H1 (cell line): ENCODE data around the gene RAMP3. TPM values are rescaled to one million over a fixed set of nuclear protein-coding genes. Genes with fewer than 3 reads are reported as not detected.

Experiments
- ATF3 ChIP-seq: IDR thresholded peaks from 2 replicates; pipeline ENCODE4 v1.6.1; 2011; ENCODE audit warnings: low read depth, mild to moderate bottlenecking, low read length; ENCODE audit not compliant: insufficient read depth
- CBX8 ChIP-seq: fragments of 300-800, 300-1000 bp; sonication (generic); IDR thresholded peaks from 2 replicates; pipeline ENCODE4 v1.7.1; 2016; ENCODE audit warnings: low read depth, low read length, borderline replicate concordance
- CHD2 ChIP-seq: IDR thresholded peaks from 2 replicates; pipeline ENCODE4 v1.6.1; 2012; ENCODE audit warnings: low read length, improper control_type of control experiment
- GABPA ChIP-seq: IDR thresholded peaks from 2 replicates; pipeline ENCODE4 v1.6.1; 2011; ENCODE audit warnings: mild to moderate bottlenecking, low read length, moderate library complexity, borderline replicate concordance; ENCODE audit not compliant: insufficient read depth
- HDAC2 ChIP-seq, 2 experiments: fragments of 300-600 bp in 1 of 2; sonication (generic) in 1 of 2; IDR thresholded peaks; 2 replicates each; pipeline ENCODE4 v1.6.1; 2011 to 2012; ENCODE audit warnings: low read depth in 2 of 2, low read length in 2 of 2, mild to moderate bottlenecking in 2 of 2, moderate library complexity in 2 of 2, borderline replicate concordance in 1 of 2, inconsistent platforms in 1 of 2
- HDAC6 ChIP-seq: IDR thresholded peaks from one replicate; pipeline ENCODE4 v1.7.1; 2012; ENCODE audit warnings: low read depth, mild to moderate bottlenecking, inconsistent platforms, low read length, moderate library complexity
- POLR2AphosphoS5 ChIP-seq: IDR thresholded peaks from 2 replicates; pipeline ENCODE4 v1.6.1; 2011; ENCODE audit warnings: low read depth, low read length
- RXRA ChIP-seq: IDR thresholded peaks from 2 replicates; pipeline ENCODE4 v1.6.1; 2011; ENCODE audit warnings: low read depth, mild to moderate bottlenecking, low read length, moderate library complexity; ENCODE audit not compliant: insufficient read depth
- SIN3A ChIP-seq, 2 experiments: IDR thresholded peaks in 1 of 2; conservative IDR thresholded peaks in 1 of 2; 2 replicates each; pipeline ENCODE4 v1.6.1; 2011 to 2012; ENCODE audit warnings: low read length in 2 of 2, improper control_type of control experiment in 1 of 2, low read depth in 1 of 2, mild to moderate bottlenecking in 1 of 2
- SP1 ChIP-seq: IDR thresholded peaks from 2 replicates; pipeline ENCODE4 v1.6.1; 2011; ENCODE audit warnings: low read depth, low read length
- TBP ChIP-seq: IDR thresholded peaks from 2 replicates; pipeline ENCODE4 v1.6.1; 2011; ENCODE audit warnings: low read depth, low read length, improper control_type of control experiment
- TEAD4 ChIP-seq: IDR thresholded peaks from 2 replicates; pipeline ENCODE4 v1.6.1; 2012; ENCODE audit warnings: low read depth, low read length, inconsistent platforms, mixed read lengths
- USF2 ChIP-seq: IDR thresholded peaks from 2 replicates; pipeline ENCODE4 v1.6.1; 2011; ENCODE audit warnings: low read length, improper control_type of control experiment
- polyA plus RNA-seq, 7 experiments: library from polyadenylated mRNA; depleted of rRNA in 3 of 7; stranded (reverse) in 5 of 7; unstranded in 2 of 7; fragments of >200 nt in 5 of 7; fragments of 200-250 nt in 2 of 7; gene quantifications; 1 replicate in 5 of 7; 2 replicates in 1 of 7; 4 replicates in 1 of 7; pipeline versions ENCODE4 v1.2.1 to v1.2.3, GENCODE V29; 2011 to 2013; ENCODE audit warnings: missing spikeins in 2 of 7, mixed read lengths in 2 of 7
- total RNA-seq: library from RNA; stranded (reverse); fragmentation: NEBNext Ultra II Directional; extraction: Animal tissue kit (Norgen Biotek cat#: 25700); gene quantifications from 2 replicates; pipeline ENCODE4 v1.2.1, GENCODE V29; 2021

Gene RAMP3
- total and polyA plus RNA-seq, 2 of the 8 experiments (the other 6 are each of a cell fraction or from before 2014, with no cell fraction given): 0.88 to 0.98 TPM

- no peak for TF ChIP-seq USF2
- no peak for TF ChIP-seq RXRA
- TF ChIP-seq ATF3: peak; percentile 88
- no peak; the same call in 1 of the 2 replicates for TF ChIP-seq CHD2
- TF ChIP-seq POLR2AphosphoS5: peak; percentile 99
- peak; percentile 86; the same call in 1 of the 2 replicates for TF ChIP-seq TBP
- no peak for TF ChIP-seq CBX8
- peak; percentile 72 to 98; a peak in 3 of 4 replicates for TF ChIP-seq SIN3A (conservative IDR thresholded peaks at IDR 0.05 in 1 of 2, IDR thresholded peaks at IDR 0.05 in 1 of 2; ENCODE audit: low read depth in 1 of 2, low read length in 2 of 2)
- no peak for TF ChIP-seq HDAC6
- no peak for TF ChIP-seq TEAD4
- peak in 1 of 2 experiments; percentile 5; a peak in 2 of 4 replicates for TF ChIP-seq HDAC2 (IDR thresholded peaks at IDR 0.05; ENCODE audit: borderline replicate concordance in 1 of 2, low read depth in 2 of 2, low read length in 2 of 2)
- TF ChIP-seq SP1: no peak
- peak; percentile 72; the same call in 1 of the 2 replicates for TF ChIP-seq GABPA
Measured at GRCh38 chr7:45111298-45112223, 46.0 kb upstream of the RAMP3 start, which contains the start of gene TBRG4 (continued).
